WI38 (cell line): Measurements from ENCODE around the gene ARHGAP12.

ENCODE experiments used
- H3K4me3 ChIP-seq: 2 replicates; pipeline ENCODE4 v1.5.1; 2011; ENCODE audit warnings: low read depth, mild to moderate bottlenecking, control low read depth, low read length
- CTCF ChIP-seq: IDR thresholded peaks from 2 replicates; pipeline ENCODE4 v1.5.1; 2012; ENCODE audit warnings: low read depth, mild to moderate bottlenecking, control low read depth, low read length

ARHGAP12 gene

GRCh38 chr10:31936933-31937332 is 8.3 kb upstream of the ARHGAP12 start:
- TF ChIP-seq CTCF: no peak
- H3K4me3 ChIP-seq: no peak overlapping the region

GRCh38 chr10:31936086-31936485 is 7.5 kb upstream of the ARHGAP12 start:
- no peak overlapping the region for H3K4me3 ChIP-seq
- TF ChIP-seq CTCF: no peak

- no peak overlapping the region for H3K4me3 ChIP-seq
- no peak for TF ChIP-seq CTCF
Observed at GRCh38 chr10:31935678-31936077, 7.0 kb upstream of the ARHGAP12 start.

- no peak overlapping the region for H3K4me3 ChIP-seq
- no peak for TF ChIP-seq CTCF
Observed at GRCh38 chr10:31932838-31933237, 4.2 kb upstream of the ARHGAP12 start.

- H3K4me3 ChIP-seq: peak overlapping the region; percentile 70; the same call in 1 of the 2 replicates
- no peak for TF ChIP-seq CTCF
Observed at GRCh38 chr10:31930856-31931255, 2.2 kb upstream of the ARHGAP12 start.

GRCh38 chr10:31930023-31930751 is 1.6 kb upstream of the ARHGAP12 start:
- H3K4me3 ChIP-seq: peak overlapping the region; percentile 70
- no peak for TF ChIP-seq CTCF

- H3K4me3 ChIP-seq: peak overlapping the region; percentile 70
- TF ChIP-seq CTCF: no peak
Observed at GRCh38 chr10:31929261-31930022, 811 bp upstream of the ARHGAP12 start.
